SH-SY5Y (cell line): ENCODE measurements around the gene FBH1.

ENCODE experiments used
- GATA2 ChIP-seq: IDR thresholded peaks from 2 replicates; pipeline ENCODE4 v1.6.1; 2011; ENCODE audit warnings: mild to moderate bottlenecking, low read depth, low read length
- GATA3 ChIP-seq: IDR thresholded peaks from 2 replicates; pipeline ENCODE4 v1.6.1; 2011; ENCODE audit warnings: low read depth, mild to moderate bottlenecking, low read length, moderate library complexity

GRCh38 chr10:5910323-5911100 is 20.5 kb downstream of the FBH1 start:
- TF ChIP-seq GATA2 (no peak), GATA3 (no peak)
